HEK293 (cell line): ENCODE results near the gene KCNMB1.

Source experiments
- CTCF ChIA-PET: fragments of 350-600 bp; formaldehyde crosslinking; extraction: SDS; loops from one replicate; lab custom pipeline; 2021; ENCODE audit warnings: antibody characterized with exemption; lab: Yijun Ruan, JAX
- POLR2A ChIA-PET: fragments of 300-600 bp; formaldehyde crosslinking; extraction: SDS; loops from one replicate; lab custom pipeline; 2020; ENCODE audit warnings: antibody characterized with exemption, inconsistent platforms; lab: Yijun Ruan, JAX
- H3K27ac ChIP-seq: fragments of 200-500 bp; sonication (Bioruptor generic); 2 replicates; pipeline ENCODE4 v1.5.1; 2014; ENCODE audit warnings: low read depth, low read length, control low read depth, inconsistent platforms; ENCODE audit errors: extremely low read depth
- H3K36me3 ChIP-seq, 2 experiments: fragments of 200-500 bp in 1 of 2; sonication (Bioruptor generic) in 1 of 2; 1 replicate in 1 of 2; 2 replicates in 1 of 2; pipeline ENCODE4 v1.5.1; 2014 to 2017; ENCODE audit warnings: inconsistent platforms in 2 of 2, low read length in 2 of 2; ENCODE audit not compliant: control insufficient read depth in 2 of 2, insufficient read depth in 1 of 2
- H3K4me1 ChIP-seq: fragments of 200-500 bp; sonication (Bioruptor generic); 2 replicates; pipeline ENCODE4 v1.5.1; 2014; ENCODE audit warnings: mild to moderate bottlenecking, low read length, inconsistent platforms; ENCODE audit not compliant: control insufficient read depth, insufficient read depth
- H3K4me3 ChIP-seq: 2 replicates; pipeline ENCODE4 v1.5.1; 2011; ENCODE audit warnings: low read depth, mild to moderate bottlenecking, control low read depth, low read length, moderate library complexity
- H3K9me3 ChIP-seq: fragments of 200-500 bp; sonication (Bioruptor generic); 2 replicates; pipeline ENCODE4 v1.5.1; 2014; ENCODE audit warnings: low read depth, low read length, inconsistent platforms; ENCODE audit not compliant: control insufficient read depth, insufficient read depth
- CTCF ChIP-seq: fragments of 450-650 bp; formaldehyde crosslinking; IDR thresholded peaks from 2 replicates; pipeline ENCODE4 v1.5.1; 2016; ENCODE audit warnings: missing biosample characterization, missing genetic modification characterization
- GLI2 ChIP-seq: fragments of 450-650 bp; formaldehyde crosslinking; IDR thresholded peaks from 2 replicates; pipeline ENCODE4; 2017; ENCODE audit warnings: missing biosample characterization, missing genetic modification characterization, low read depth, borderline replicate concordance
- HOXD13 ChIP-seq: sonication (generic); formaldehyde crosslinking; IDR thresholded peaks from 2 replicates; pipeline ENCODE4 v1.8.0; 2022; ENCODE audit warnings: missing genetic modification reagents, borderline replicate concordance
- SCRT1 ChIP-seq: fragments of 450-650 bp; formaldehyde crosslinking; IDR thresholded peaks from 2 replicates; pipeline ENCODE4 v1.5.1; 2016; ENCODE audit warnings: missing biosample characterization, missing genetic modification characterization, borderline replicate concordance
- ZNF426 ChIP-seq: fragments of 450-650 bp; formaldehyde crosslinking; IDR thresholded peaks from 2 replicates; pipeline ENCODE4 v1.5.1; 2017; ENCODE audit warnings: missing biosample characterization, missing genetic modification characterization, mild to moderate bottlenecking, inconsistent platforms, moderate library complexity
- ZNF600 ChIP-seq: fragments of 450-650 bp; formaldehyde crosslinking; IDR thresholded peaks from 2 replicates; pipeline ENCODE4 v1.5.1; 2016; ENCODE audit warnings: missing biosample characterization, missing genetic modification characterization
- ZNF623 ChIP-seq: fragments of 450-650 bp; formaldehyde crosslinking; IDR thresholded peaks from 2 replicates; pipeline ENCODE4 v1.5.1; 2016; ENCODE audit warnings: missing biosample characterization, missing genetic modification characterization
- ZNF701 ChIP-seq: fragments of 450-650 bp; formaldehyde crosslinking; IDR thresholded peaks from 2 replicates; pipeline ENCODE4 v1.5.1; 2016; ENCODE audit warnings: missing biosample characterization, missing genetic modification characterization
- ZNF76 ChIP-seq: fragments of 450-650 bp; formaldehyde crosslinking; IDR thresholded peaks from 2 replicates; pipeline ENCODE4; 2016; ENCODE audit warnings: low read depth, missing biosample characterization, missing genetic modification characterization, borderline replicate concordance
- ZSCAN4 ChIP-seq: fragments of 450-650 bp; formaldehyde crosslinking; IDR thresholded peaks from 2 replicates; pipeline ENCODE4 v1.5.1; 2017; ENCODE audit warnings: missing biosample characterization, missing genetic modification characterization
- TF ChIP-seq, protein P1 (sequence below): fragments of 450-650 bp; formaldehyde crosslinking; IDR thresholded peaks from 2 replicates; pipeline ENCODE4 v1.5.1; 2017; ENCODE audit warnings: missing biosample characterization, missing genetic modification characterization

KCNMB1 gene

GRCh38 chr5:170339780-170340167 lies 49.4 kb downstream of the KCNMB1 start:
- TF ChIP-seq ZNF623 (tag by site-specific recombination) (no peak), ZSCAN4 (no peak), SCRT1 (no peak)
- TF ChIP-seq, protein P1, sequence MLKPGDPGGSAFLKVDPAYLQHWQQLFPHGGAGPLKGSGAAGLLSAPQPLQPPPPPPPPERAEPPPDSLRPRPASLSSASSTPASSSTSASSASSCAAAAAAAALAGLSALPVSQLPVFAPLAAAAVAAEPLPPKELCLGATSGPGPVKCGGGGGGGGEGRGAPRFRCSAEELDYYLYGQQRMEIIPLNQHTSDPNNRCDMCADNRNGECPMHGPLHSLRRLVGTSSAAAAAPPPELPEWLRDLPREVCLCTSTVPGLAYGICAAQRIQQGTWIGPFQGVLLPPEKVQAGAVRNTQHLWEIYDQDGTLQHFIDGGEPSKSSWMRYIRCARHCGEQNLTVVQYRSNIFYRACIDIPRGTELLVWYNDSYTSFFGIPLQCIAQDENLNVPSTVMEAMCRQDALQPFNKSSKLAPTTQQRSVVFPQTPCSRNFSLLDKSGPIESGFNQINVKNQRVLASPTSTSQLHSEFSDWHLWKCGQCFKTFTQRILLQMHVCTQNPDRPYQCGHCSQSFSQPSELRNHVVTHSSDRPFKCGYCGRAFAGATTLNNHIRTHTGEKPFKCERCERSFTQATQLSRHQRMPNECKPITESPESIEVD (tag by site-specific recombination), result no peak
- TF ChIP-seq, all 188 proteins: peak for 0
- no peak overlapping the region for H3K4me3 ChIP-seq
- no peaks in the 10 kb centered on the region for H3K4me1 ChIP-seq
- H3K36me3 ChIP-seq, result no peaks in the 10 kb centered on the region
- ChIA-PET CTCF (interaction anchor here (1.5 to 1.6 kb wide), 2 partner anchors 8 to 66 kb away, joined by 4 to 9 read pairs; no protein-coding TSS in a partner anchor), POLR2A (no interaction called here)
- H3K27ac ChIP-seq, result no peak overlapping the region
- H3K9me3 ChIP-seq, result no peaks in the 10 kb centered on the region

DNA sequence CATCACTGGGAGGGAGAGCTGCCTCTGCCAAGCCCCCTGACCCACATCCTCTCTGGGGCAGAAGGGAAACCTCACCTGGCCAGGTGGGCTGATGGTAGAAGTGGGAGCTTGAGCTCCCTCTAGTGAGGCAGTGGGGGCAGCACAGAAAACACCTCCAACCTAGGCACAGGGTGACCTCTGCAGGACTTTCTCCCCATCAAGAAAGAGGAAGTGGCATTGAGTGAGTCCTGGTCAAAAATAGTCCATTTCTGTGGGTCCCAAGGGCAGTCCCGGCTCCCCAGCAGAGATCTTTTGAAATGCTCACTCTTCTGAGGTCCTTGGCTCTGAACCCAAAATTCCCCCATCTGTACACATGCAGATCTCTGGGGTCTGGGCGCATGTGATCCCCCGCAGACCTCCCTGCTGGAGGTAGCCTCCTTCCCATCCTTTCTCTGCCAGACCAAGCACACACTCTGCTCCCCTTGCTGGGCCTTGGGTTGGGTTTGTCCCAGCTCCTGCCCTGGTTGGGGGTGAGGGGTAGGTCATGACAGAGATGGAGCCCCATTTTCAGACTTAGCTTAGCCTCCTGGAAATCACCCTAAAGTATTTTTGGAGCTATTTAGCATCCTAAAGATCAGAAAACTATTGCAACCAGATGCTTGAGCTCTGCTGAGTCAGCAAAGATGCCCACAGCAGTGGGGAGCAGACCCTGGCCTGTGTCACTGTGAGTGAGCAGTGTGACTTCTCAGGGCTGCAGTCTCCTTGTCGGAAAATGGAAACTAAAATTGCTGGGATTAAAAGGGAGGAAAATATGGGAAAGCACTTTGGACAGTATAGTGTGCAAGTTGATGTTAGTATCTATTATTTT lies 50.0 kb downstream of the KCNMB1 start:
- POLR2A ChIA-PET, result no interaction called here
- H3K36me3 ChIP-seq, result no peaks in the 10 kb centered on the region
- H3K27ac ChIP-seq, result no peak overlapping the region
- TF ChIP-seq CTCF (tag by site-specific recombination) (peak; percentile 63; the same call in 1 of the 2 replicates), ZNF701 (tag by site-specific recombination) (no peak), HOXD13 (CRISPR knock-in tag) (no peak)
- no peak overlapping the region for H3K4me3 ChIP-seq
- CTCF ChIA-PET, result interaction anchor here (0.8 to 1.6 kb wide), 6 partner anchors 9 to 116 kb away, joined by 3 to 9 read pairs (median 4); no protein-coding TSS in a partner anchor
- H3K4me1 ChIP-seq, result no peaks in the 10 kb centered on the region
- no peaks in the 10 kb centered on the region for H3K9me3 ChIP-seq

GRCh38 chr5:170338291-170338690 lies 50.9 kb downstream of the KCNMB1 start:
- H3K27ac ChIP-seq, result no peak overlapping the region
- ChIA-PET CTCF (interaction anchor here (0.8 to 1.6 kb wide), 6 partner anchors 9 to 115 kb away, joined by 3 to 9 read pairs (median 4); no protein-coding TSS in a partner anchor), POLR2A (no interaction called here)
- H3K4me1 ChIP-seq, result peaks cover 5% of the 10 kb centered on the region
- H3K4me3 ChIP-seq, result no peak overlapping the region
- no peak for TF ChIP-seq ZNF76 (tag by site-specific recombination)
- TF ChIP-seq GLI2 (tag by site-specific recombination), result no peak
- TF ChIP-seq ZNF426 (tag by site-specific recombination), result no peak
- TF ChIP-seq ZNF600 (tag by site-specific recombination), result no peak
- H3K36me3 ChIP-seq, result no peaks in the 10 kb centered on the region
- H3K9me3 ChIP-seq, result no peaks in the 10 kb centered on the region
